GM15510 (cell line): ENCODE data around the gene RETREG1.

Experiments
- POLR2A ChIP-seq: IDR thresholded peaks from 3 replicates; pipeline ENCODE4 v1.6.1; 2011; ENCODE audit warnings: borderline replicate concordance; ENCODE audit not compliant: insufficient read length; ENCODE audit errors: extremely low read depth

Gene RETREG1

GRCh38 chr5:16597946-16598694 lies 18.7 kb downstream of the RETREG1 start:
- no peak for TF ChIP-seq POLR2A

GRCh38 chr5:16596581-16596940 lies 20.2 kb downstream of the RETREG1 start:
- no peak for TF ChIP-seq POLR2A

- no peak for TF ChIP-seq POLR2A
These were observed 20.8 kb downstream of the RETREG1 start for GRCh38 chr5:16595881-16596580.

GRCh38 chr5:16593628-16594027 lies 23.2 kb downstream of the RETREG1 start:
- TF ChIP-seq POLR2A, result no peak

- TF ChIP-seq POLR2A, result no peak
These were observed 23.8 kb downstream of the RETREG1 start for GRCh38 chr5:16593013-16593412.

- TF ChIP-seq POLR2A, result no peak
These were observed 24.5 kb downstream of the RETREG1 start for GRCh38 chr5:16592255-16592654.

GRCh38 chr5:16590685-16591084 lies 26.1 kb downstream of the RETREG1 start:
- no peak for TF ChIP-seq POLR2A

- TF ChIP-seq POLR2A, result no peak
These were observed 27.1 kb downstream of the RETREG1 start for GRCh38 chr5:16589658-16590057.

GRCh38 chr5:16588434-16589214 lies 28.2 kb downstream of the RETREG1 start:
- TF ChIP-seq POLR2A, result no peak

- no peak for TF ChIP-seq POLR2A
These were observed 30.2 kb downstream of the RETREG1 start for GRCh38 chr5:16586556-16586955.

- TF ChIP-seq POLR2A, result no peak
These were observed 31.6 kb downstream of the RETREG1 start for GRCh38 chr5:16585041-16585667.

- no peak for TF ChIP-seq POLR2A
These were observed 34.7 kb downstream of the RETREG1 start for GRCh38 chr5:16582081-16582480.

GRCh38 chr5:16580382-16580781 lies 36.4 kb downstream of the RETREG1 start:
- no peak for TF ChIP-seq POLR2A

- no peak for TF ChIP-seq POLR2A
These were observed 37.5 kb downstream of the RETREG1 start for GRCh38 chr5:16579142-16579847.

- TF ChIP-seq POLR2A, result no peak
These were observed 38.3 kb downstream of the RETREG1 start for GRCh38 chr5:16578474-16578883.

GRCh38 chr5:16577677-16578076 lies 39.1 kb downstream of the RETREG1 start:
- no peak for TF ChIP-seq POLR2A
